ENCODE data around the gene SSTR3.

The SSTR3 gene

GRCh38 chr22:37163575-37164504 is 48.4 kb downstream of the SSTR3 start:
- DNase-seq = peak; percentile 53

- no peak for DNase-seq
These were observed 49.2 kb downstream of the SSTR3 start for GRCh38 chr22:37163096-37163489.

GRCh38 chr22:37162221-37163095 is 49.8 kb downstream of the SSTR3 start:
- peak; percentile 84 for DNase-seq

- DNase-seq = peak; percentile 48
These were observed 50.8 kb downstream of the SSTR3 start for GRCh38 chr22:37161443-37161842.

GRCh38 chr22:37160027-37160426 is 52.2 kb downstream of the SSTR3 start:
- DNase-seq = no peak

- DNase-seq = no peak
These were observed 53.4 kb downstream of the SSTR3 start for GRCh38 chr22:37158963-37159290.

GRCh38 chr22:37157516-37158285 is 54.6 kb downstream of the SSTR3 start:
- DNase-seq = no peak

- no peak for DNase-seq
These were observed 55.4 kb downstream of the SSTR3 start for GRCh38 chr22:37156686-37157435.

GRCh38 chr22:37155971-37156370 is 56.3 kb downstream of the SSTR3 start:
- DNase-seq = no peak

- no peak for DNase-seq
These were observed 57.2 kb downstream of the SSTR3 start for GRCh38 chr22:37154925-37155712.

All from CD4-positive, alpha-beta T cell treated with Interleukin-21 for 1 hour (primary cell).